ENCODE results near the gene BORCS5. TPM values are rescaled to one million over a fixed set of nuclear protein-coding genes. Genes with fewer than 3 reads are reported as not detected.
A peak's percentile ranks its signal among the peaks of the same experiment; 100 is the strongest.

BORCS5 gene
- total RNA-seq, 1 experiment from 2014 or later = 13.9 TPM

DNA sequence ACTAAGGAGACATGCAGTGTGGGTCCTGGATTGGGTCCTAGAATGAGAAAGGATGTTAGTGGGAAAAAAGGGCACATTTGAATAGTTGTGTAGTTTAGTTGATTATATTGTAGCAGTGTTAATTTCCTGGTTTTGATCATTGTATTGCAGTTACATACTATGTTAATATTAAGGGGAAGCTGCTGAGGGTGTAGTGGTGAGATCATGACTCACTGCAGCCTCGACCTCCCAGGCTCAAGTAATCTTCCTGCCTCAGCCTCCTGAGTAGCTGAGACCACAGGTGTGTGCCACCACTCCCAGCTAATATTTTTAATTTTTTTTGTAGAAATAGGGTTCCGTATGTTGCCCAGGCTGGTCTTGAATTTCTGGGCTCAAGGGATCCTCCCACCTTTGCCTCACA lies 21.7 kb downstream of the BORCS5 start:
- Histone ChIP-seq H4K91ac (ENCODE audit: insufficient read length, low read depth, low read length) (no peak overlapping the region), H2BK15ac (ENCODE audit: low read depth, low read length) (no peak overlapping the region), H3K79me1 (ENCODE audit: insufficient read depth, low read depth, low read length, poor library complexity, severe bottlenecking) (no peaks in the 10 kb centered on the region), H2BK20ac (ENCODE audit: low read depth, low read length, poor library complexity, severe bottlenecking) (no peak overlapping the region), H3K14ac (ENCODE audit: insufficient read depth, low read length) (no peak overlapping the region), H3K23ac (ENCODE audit: insufficient read length, low read depth, low read length) (no peak overlapping the region), H4K20me1 (ENCODE audit: control insufficient read depth, insufficient read depth, insufficient read length) (no peaks in the 10 kb centered on the region), H2AFZ (ENCODE audit: low read length) (no peak overlapping the region), H3T11ph (ENCODE audit: low read length) (no peak overlapping the region), H3K4me2 (ENCODE audit: insufficient read depth, insufficient read length, low read length) (no peak overlapping the region), H3K4me1 (ENCODE audit: insufficient read depth, low read length) (peaks cover 4% of the 10 kb centered on the region; the same call in 1 of the 2 replicates), H2BK120ac (ENCODE audit: low read depth, low read length, poor library complexity, severe bottlenecking) (no peak overlapping the region), H4K8ac (replicated peaks; ENCODE audit: insufficient read length, low read depth, low read length) (no peak overlapping the region), H4K5ac (ENCODE audit: insufficient read length, low read depth, low read length) (no peak overlapping the region), H3K4ac (ENCODE audit: low read depth, low read length) (no peak overlapping the region), H3K56ac (ENCODE audit: insufficient read length, low read depth, low read length) (no peak overlapping the region), H3K9me3 (ENCODE audit: control insufficient read depth, low read depth, low read length) (no peaks in the 10 kb centered on the region), H3K27me3 (ENCODE audit: insufficient read depth, low read length) (no peaks in the 10 kb centered on the region), H2BK12ac (ENCODE audit: insufficient read length, low read depth, low read length) (no peak overlapping the region), H3K18ac (ENCODE audit: insufficient read length, low read depth, low read length) (no peak overlapping the region), H3K27ac (ENCODE audit: insufficient read length, low read depth, low read length) (no peak overlapping the region), H2AK5ac (ENCODE audit: insufficient read length, low read length) (no peak overlapping the region), H2BK5ac (ENCODE audit: insufficient read length, low read length) (no peak overlapping the region), H3K79me2 (ENCODE audit: insufficient read depth, low read length) (no peaks in the 10 kb centered on the region), H3K23me2 (ENCODE audit: insufficient read length, low read depth, low read length, poor library complexity, severe bottlenecking) (no peaks in the 10 kb centered on the region), H3K9ac (ENCODE audit: extremely low read depth, insufficient read length, low read length) (no peak overlapping the region)
- H3K36me3 Mint-ChIP-seq (ENCODE audit: insufficient read depth in 1 of 3, low read depth in 3 of 3) = peaks cover 10 to 26% (median 15%) of the 10 kb centered on the region in 3 experiments
- H3K27ac Mint-ChIP-seq = peak overlapping the region in 1 of 3 experiments; percentile 7; a peak in 1 of 7 replicates
- no peak for DNase-seq
- H3K4me1 Mint-ChIP-seq = peaks cover 16 to 22% of the 10 kb centered on the region in 2 experiments
- H3K27me3 Mint-ChIP-seq (ENCODE audit: low read depth) = no peaks in the 10 kb centered on the region
- peaks cover 10 to 14% of the 10 kb centered on the region in 2 experiments for H3K9me3 Mint-ChIP-seq
- TF ChIP-seq, protein P1, sequence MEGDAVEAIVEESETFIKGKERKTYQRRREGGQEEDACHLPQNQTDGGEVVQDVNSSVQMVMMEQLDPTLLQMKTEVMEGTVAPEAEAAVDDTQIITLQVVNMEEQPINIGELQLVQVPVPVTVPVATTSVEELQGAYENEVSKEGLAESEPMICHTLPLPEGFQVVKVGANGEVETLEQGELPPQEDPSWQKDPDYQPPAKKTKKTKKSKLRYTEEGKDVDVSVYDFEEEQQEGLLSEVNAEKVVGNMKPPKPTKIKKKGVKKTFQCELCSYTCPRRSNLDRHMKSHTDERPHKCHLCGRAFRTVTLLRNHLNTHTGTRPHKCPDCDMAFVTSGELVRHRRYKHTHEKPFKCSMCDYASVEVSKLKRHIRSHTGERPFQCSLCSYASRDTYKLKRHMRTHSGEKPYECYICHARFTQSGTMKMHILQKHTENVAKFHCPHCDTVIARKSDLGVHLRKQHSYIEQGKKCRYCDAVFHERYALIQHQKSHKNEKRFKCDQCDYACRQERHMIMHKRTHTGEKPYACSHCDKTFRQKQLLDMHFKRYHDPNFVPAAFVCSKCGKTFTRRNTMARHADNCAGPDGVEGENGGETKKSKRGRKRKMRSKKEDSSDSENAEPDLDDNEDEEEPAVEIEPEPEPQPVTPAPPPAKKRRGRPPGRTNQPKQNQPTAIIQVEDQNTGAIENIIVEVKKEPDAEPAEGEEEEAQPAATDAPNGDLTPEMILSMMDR (conservative IDR thresholded peaks at IDR 0.05) = no peak
- H3K4me3 Mint-ChIP-seq = no peak overlapping the region
- no CpG with 5 or more reads among the region's 2 CpGs for WGBS (ENCODE audit: extremely low coverage, insufficient read length, low lambda C conversion rate)

Data from H9 (cell line).